HG02870 (cell line): ENCODE measurements around the gene ARL17A.
"Not testable (repeated sequence)": the region's sequence is repeated elsewhere in the genome, so short reads cannot be mapped to it uniquely, and the experiment has no call there.

Experiments
- ATAC-seq: cut with Tn5 transposase; IDR thresholded peaks from one replicate; pipeline ENCODE4 v1.9.1; 2021; ENCODE audit warnings: mild to moderate bottlenecking, moderate library complexity; ENCODE audit not compliant: unreplicated experiment

Gene ARL17A

GRCh38 chr17:46559155-46559554 lies 20.3 kb downstream of the ARL17A start:
- not testable (repeated sequence) for ATAC-seq

DNA sequence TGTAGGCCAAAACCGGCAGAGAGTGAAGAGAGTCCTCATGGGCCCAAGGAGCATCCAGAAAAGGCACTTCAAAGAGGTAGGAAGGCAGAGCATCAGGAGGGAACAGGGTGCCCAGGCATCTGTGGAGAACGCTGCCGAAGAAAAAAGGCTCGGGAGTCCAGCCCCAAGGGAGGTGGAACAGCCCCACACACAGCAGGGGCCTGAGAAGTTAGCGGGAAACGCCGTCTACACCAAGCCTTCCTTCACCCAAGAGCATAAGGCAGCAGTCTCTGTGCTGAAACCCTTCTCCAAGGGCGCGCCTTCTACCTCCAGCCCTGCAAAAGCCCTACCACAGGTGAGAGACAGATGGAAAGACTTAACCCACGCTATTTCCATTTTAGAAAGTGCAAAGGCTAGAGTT lies 30.9 kb downstream of the ARL17A start:
- ATAC-seq = not testable (repeated sequence)

GRCh38 chr17:46534716-46535115 lies 44.8 kb downstream of the ARL17A start:
- ATAC-seq = not testable (repeated sequence)

DNA sequence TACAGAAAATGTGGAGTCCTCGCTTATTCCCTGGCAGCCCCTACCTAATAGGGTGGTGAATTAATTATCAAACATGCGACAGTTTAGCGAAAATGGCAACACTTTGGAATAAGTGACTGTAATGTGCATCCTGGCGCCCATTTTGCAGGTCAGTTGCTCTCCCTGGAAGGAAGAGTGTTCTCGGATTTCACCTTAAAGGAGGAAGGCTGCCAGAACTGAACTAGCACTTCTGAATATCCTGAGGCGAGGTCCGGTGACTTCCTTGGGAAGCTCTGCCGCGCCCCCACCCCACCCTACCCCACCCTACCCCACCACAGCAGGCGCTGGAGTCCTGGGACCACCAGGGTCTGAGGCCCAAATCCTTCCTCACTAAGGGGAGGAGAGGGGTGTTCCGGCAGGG lies 67.3 kb downstream of the ARL17A start, which contains the start of gene LRRC37A2:
LRRC37A2 (plus strand) TSS at position 301 of the 400 bp plus-strand sequence. CDS start 245 bp downstream, outside the sequence.
- ATAC-seq = not testable (repeated sequence)

- not testable (repeated sequence) for ATAC-seq
Measured at GRCh38 chr17:46505896-46506295, 73.6 kb downstream of the ARL17A start.

DNA sequence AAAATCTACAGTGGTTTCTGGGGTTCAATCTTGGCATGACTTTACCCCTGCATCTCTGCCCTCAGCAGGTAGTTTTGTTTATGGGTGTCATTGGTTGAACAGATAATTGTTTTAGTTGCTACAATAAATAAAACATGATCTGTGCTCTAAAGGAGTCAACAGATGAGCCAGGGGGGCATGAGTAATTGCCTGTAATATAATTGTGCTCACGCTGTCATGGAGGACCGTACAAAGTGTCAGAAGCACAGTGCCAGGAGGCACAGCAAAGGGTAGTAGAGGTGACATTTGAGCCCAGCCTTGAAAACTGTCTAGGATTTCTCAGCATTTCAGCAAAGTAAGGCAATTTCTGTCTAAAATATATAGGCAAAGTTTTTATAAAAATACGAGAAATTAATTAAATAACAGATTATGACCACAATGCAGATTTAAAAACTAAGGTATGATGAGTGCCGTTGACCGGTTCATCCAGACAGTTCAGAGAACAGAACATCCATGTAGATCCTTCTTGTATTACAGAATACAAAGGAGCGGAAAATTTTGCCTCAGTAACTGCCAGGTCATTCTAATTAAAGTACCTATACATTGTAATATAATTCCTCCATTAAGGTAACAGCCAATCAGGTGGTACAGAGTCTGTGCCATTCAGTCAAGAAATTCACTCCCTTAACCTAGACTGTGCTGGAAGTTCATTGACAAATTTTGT lies 79.9 kb downstream of the ARL17A start:
- not testable (repeated sequence) for ATAC-seq

GRCh38 chr17:46492021-46492420 lies 87.5 kb downstream of the ARL17A start:
- ATAC-seq = not testable (repeated sequence)

DNA sequence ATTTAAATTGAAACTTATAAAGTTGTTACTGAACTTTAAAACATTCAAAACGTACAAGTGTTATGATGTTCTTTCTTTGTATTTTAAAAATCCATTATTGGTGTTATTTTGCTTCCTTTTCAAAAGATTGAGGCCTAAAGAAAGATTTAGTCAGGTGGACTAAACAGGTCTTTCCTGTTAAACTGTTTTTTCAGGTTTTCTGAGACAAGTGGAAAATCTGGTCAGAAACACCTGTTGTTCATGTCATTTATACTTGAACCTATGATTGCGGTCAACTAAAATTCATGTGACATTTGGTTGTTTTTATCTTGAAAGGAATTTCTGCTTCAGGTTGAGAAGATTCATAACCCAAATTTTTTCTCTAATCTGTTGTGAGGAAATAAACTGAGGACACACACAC lies 98.2 kb downstream of the ARL17A start:
- not testable (repeated sequence) for ATAC-seq

GRCh38 chr17:46478823-46479222 lies 100.7 kb downstream of the ARL17A start:
- ATAC-seq = not testable (repeated sequence)

DNA sequence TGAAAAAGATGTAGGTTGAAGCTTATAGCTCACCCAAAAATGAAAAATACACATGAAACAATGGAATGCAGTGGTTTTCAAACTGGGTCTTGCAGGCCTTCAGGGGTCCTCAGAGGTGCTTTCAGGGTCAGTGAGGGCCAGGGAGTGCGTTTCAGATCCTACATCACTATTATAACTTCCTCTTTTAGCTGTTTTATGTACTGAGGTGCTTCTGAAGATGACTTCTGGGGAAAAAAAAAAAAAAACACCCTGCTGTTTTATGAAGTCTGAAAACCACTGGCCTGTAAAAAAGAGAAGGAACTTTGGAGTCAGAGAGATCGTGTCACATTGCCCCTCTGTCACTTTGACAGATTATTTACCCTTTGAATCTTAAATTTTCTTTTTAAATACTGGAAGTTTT lies 103.9 kb downstream of the ARL17A start:
- ATAC-seq = not testable (repeated sequence)

- not testable (repeated sequence) for ATAC-seq
Measured at GRCh38 chr17:46474489-46474888, 105.0 kb downstream of the ARL17A start.

DNA sequence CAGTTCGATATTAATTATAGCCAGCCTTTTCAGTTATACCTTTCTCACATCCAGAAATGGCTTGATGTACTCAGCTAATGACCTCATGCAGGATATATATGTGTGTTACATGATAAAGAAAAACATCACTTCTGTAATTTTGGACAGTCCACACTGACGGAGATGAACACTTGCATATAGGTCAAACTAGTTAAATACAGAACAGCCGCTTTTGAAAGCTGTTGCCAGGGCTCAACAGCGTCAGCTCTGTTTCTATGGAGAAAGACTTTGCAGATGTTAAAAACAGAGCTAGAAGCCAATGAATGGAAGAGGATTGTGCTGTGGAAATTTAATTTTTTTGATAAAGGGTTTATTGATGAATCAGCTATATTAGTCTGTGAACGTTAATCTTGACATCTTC lies 111.9 kb downstream of the ARL17A start:
- ATAC-seq = not testable (repeated sequence)
